22Rv1 (cell line): ENCODE measurements around the gene PTCH2.
A peak's percentile ranks its signal among the peaks of the same experiment; 100 is the strongest.

Experiments used
- H3K27ac ChIP-seq: fragments of 450-650 bp; 2 replicates; pipeline ENCODE4 v1.5.1; 2017
- ZFX ChIP-seq: fragments of 450-650 bp; IDR thresholded peaks from 2 replicates; pipeline ENCODE4 v1.6.1; 2017; ENCODE audit warnings: antibody characterized with exemption, borderline replicate concordance
- TF ChIP-seq, protein P1 (sequence below): fragments of 450-650 bp; IDR thresholded peaks from 2 replicates; pipeline ENCODE4 v1.5.1; 2017; ENCODE audit warnings: mild to moderate bottlenecking

The PTCH2 gene

DNA sequence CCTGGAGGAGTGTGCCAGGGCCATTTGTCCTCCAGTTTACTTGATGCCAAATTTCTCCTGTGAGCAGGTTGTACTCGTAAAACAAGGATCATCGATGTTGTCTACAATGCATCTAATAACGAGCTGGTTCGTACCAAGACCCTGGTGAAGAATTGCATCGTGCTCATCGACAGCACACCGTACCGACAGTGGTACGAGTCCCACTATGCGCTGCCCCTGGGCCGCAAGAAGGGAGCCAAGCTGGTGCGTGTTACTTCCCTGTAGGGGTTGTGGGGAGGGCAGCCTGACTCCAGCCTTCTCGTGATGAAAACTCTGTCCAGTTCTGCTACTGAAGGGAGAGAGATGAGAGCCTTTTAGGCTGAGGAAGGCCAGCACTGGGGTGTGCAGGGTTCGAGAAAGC is 65.5 kb downstream of the PTCH2 start:
- peak overlapping the region; percentile 92 for H3K27ac ChIP-seq

DNA sequence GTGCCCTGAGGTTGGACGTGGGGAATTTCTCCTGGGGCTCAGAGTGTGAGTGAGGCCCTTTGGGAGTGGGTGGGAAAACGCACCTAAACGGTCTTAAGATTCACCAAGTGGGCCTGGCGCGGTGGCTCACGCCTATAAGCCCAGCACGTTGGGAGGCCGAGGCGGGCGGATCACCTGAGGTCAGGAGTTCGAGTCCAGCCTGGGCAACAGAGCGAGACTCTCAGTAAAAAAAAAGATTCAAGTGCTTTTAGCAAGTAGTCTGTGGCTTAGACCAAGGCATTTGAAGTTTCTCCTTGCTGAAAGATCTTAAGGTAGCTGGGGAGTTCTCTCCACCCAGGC is 66.4 kb downstream of the PTCH2 start:
- no peak for TF ChIP-seq ZFX
- TF ChIP-seq, protein P1, sequence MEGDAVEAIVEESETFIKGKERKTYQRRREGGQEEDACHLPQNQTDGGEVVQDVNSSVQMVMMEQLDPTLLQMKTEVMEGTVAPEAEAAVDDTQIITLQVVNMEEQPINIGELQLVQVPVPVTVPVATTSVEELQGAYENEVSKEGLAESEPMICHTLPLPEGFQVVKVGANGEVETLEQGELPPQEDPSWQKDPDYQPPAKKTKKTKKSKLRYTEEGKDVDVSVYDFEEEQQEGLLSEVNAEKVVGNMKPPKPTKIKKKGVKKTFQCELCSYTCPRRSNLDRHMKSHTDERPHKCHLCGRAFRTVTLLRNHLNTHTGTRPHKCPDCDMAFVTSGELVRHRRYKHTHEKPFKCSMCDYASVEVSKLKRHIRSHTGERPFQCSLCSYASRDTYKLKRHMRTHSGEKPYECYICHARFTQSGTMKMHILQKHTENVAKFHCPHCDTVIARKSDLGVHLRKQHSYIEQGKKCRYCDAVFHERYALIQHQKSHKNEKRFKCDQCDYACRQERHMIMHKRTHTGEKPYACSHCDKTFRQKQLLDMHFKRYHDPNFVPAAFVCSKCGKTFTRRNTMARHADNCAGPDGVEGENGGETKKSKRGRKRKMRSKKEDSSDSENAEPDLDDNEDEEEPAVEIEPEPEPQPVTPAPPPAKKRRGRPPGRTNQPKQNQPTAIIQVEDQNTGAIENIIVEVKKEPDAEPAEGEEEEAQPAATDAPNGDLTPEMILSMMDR, result no peak

More for the DNA sequence above, 65.5 kb downstream of the PTCH2 start:
- no peak for TF ChIP-seq ZFX
- TF ChIP-seq, protein P1, result no peak

DNA sequence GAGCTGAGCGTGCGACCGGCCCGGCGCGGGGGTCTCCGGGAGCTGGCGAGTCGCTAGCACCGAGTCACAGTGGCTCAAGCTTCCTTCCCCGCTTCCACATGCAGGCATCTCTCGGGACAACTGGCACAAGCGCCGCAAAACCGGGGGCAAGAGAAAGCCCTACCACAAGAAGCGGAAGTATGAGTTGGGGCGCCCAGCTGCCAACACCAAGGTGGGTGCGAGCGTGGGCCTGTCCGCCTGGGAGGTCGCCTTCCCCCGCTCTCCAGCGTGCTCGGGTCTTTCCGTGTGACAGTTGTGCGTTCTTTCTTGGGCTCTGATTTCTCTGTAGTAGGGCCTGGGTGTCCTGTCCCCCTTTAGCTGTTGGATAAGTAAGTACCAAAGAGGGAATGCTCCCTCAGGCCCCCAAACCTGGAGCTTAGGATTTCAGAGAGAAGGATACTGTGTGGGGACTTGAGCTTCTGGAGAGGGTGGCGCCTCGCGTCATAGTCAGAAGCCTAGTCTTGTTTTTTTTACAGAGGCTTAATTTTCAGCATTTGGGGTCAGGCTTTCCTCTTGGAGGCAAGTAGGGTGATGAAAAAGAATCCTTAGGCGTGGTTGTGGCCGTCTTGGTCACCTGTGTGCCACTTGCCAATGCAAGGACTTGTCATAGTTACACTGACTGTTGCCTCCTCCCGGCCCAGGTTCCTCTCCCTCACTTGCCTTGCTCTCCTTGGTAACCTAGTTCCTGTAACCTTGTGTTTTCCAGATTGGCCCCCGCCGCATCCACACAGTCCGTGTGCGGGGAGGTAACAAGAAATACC is 66.9 kb downstream of the PTCH2 start:
- no peak for TF ChIP-seq ZFX
- TF ChIP-seq, protein P1, result no peak
- peak overlapping the region; percentile 92 for H3K27ac ChIP-seq

More for the DNA sequence above, 66.4 kb downstream of the PTCH2 start:
- H3K27ac ChIP-seq, result peak overlapping the region; percentile 92

DNA sequence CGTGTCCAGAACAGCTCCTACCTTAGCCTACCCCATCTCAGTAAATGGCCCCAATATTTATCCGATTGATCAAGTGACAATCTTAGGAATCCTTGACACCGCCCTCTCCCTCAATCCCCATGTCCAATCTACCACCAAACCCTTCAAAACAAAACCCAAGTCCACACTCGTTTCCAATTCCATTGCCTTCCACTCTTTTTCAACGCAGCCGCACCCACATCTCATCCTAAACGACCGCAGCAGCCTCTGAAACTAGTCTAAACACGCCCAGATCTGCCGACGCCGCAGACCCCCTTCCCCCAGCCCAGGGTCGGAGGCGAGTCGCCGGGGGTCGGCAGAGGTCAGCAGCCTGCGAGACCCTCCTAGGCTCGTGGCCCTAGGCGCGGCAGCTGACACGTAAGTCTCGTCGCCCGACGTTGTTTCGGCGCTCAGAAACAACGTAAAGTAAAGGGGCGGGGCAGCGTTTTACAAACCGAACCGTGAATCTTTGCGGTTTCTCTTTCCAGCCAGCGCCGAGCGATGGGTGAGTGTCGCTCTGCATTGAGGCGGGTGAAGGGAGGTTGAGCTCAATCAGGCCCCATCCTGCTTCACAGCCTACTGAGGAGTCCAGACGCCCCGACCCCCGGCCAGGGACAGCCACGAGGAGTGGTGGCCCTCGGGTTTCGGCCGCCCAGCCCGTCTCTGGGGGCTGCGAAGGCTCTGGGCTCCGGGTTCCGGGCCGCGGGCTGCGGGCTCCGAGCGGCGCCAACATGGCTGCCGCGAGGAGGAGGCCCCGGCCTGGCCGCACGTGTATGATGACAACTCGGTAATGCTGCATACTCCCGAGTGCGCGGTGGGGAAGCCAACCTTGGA is 67.7 kb downstream of the PTCH2 start, which contains the start of gene RPS8:
RPS8 (plus strand) TSS at position 463 of the 852 bp plus-strand sequence; CDS start at position 520, 57 bp downstream.
- H3K27ac ChIP-seq, result peak within 1 kb of the TSS; percentile 92
- no peak for TF ChIP-seq ZFX
- TF ChIP-seq, protein P1, result no peak
